HL-60 (cell line): ENCODE data around the gene BANF2.

Experiments
- DNase-seq, 2 experiments: peaks; one replicate each; pipeline ENCODE4 v3.0.0-alpha.2; 2010 to 2020; ENCODE audit warnings: low read depth in 1 of 2, low spot score in 1 of 2
- H3K27ac ChIP-seq: fragments of 250-450 bp; sonication (Bioruptor Pico); replicated peaks from 2 replicates; pipeline ENCODE4 v1.5.1; 2020; ENCODE audit warnings: mild to moderate bottlenecking, moderate library complexity
- H3K27me3 ChIP-seq: fragments of 250-450 bp; sonication (Bioruptor Pico); 2 replicates; pipeline ENCODE4 v1.5.1; 2021; ENCODE audit warnings: mild to moderate bottlenecking, moderate library complexity; ENCODE audit not compliant: insufficient read depth, poor library complexity, severe bottlenecking
- H3K4me3 ChIP-seq: replicated peaks from 2 replicates; pipeline ENCODE4 v1.5.1; 2011; ENCODE audit warnings: mild to moderate bottlenecking, control low read depth, low read length; ENCODE audit not compliant: insufficient read depth
- CTCF ChIP-seq: IDR thresholded peaks from one replicate; pipeline ENCODE4 v1.5.1; 2011; ENCODE audit warnings: low read length, control low read depth, inconsistent platforms; ENCODE audit not compliant: insufficient read depth
- GABPA ChIP-seq: IDR thresholded peaks from 2 replicates; pipeline ENCODE4 v1.6.1; 2012; ENCODE audit warnings: low read depth
- POLR2AphosphoS5 ChIP-seq: IDR thresholded peaks from 2 replicates; pipeline ENCODE4 v1.6.1; 2012; ENCODE audit warnings: low read depth
- REST ChIP-seq: IDR thresholded peaks from 2 replicates; pipeline ENCODE4 v1.6.1; 2012; ENCODE audit warnings: low read depth; ENCODE audit not compliant: insufficient replicate concordance
- SPI1 ChIP-seq: IDR thresholded peaks from 2 replicates; pipeline ENCODE4 v1.6.1; 2012; ENCODE audit warnings: low read depth, mild to moderate bottlenecking, borderline replicate concordance

Gene BANF2

GRCh38 chr20:17671011-17671410 is 28.8 kb upstream of the BANF2 start:
- Histone ChIP-seq H3K27me3 (no peaks in the 10 kb centered on the region), H3K27ac (peak overlapping the region; percentile 44), H3K4me3 (no peak overlapping the region)
- no peak for DNase-seq
- TF ChIP-seq SPI1 (peak; percentile 45; the same call in 1 of the 2 replicates), POLR2AphosphoS5 (no peak)

GRCh38 chr20:17671565-17671964 is 28.2 kb upstream of the BANF2 start:
- peak overlapping the region; percentile 44 for H3K27ac ChIP-seq

GRCh38 chr20:17673084-17673483 is 26.7 kb upstream of the BANF2 start:
- Histone ChIP-seq H3K4me3 (no peak overlapping the region), H3K27ac (no peak overlapping the region), H3K27me3 (no peaks in the 10 kb centered on the region)
- no peak for DNase-seq
- TF ChIP-seq CTCF, result no peak
- no peak for TF ChIP-seq GABPA
- no peak for TF ChIP-seq POLR2AphosphoS5
- TF ChIP-seq REST, result no peak
- TF ChIP-seq SPI1, result no peak

More at GRCh38 chr20:17671565-17671964, 28.2 kb upstream of the BANF2 start:
- DNase-seq, result no peak
- no peaks in the 10 kb centered on the region for H3K27me3 ChIP-seq
- no peak overlapping the region for H3K4me3 ChIP-seq
- no peak for TF ChIP-seq GABPA

- no peak for DNase-seq
- H3K27ac ChIP-seq, result no peak overlapping the region
Observed at GRCh38 chr20:17674722-17675518, 24.8 kb upstream of the BANF2 start.

More at GRCh38 chr20:17674722-17675518, 24.8 kb upstream of the BANF2 start:
- TF ChIP-seq REST (no peak), SPI1 (no peak), CTCF (no peak), GABPA (no peak), POLR2AphosphoS5 (no peak)
- Histone ChIP-seq H3K27me3 (no peaks in the 10 kb centered on the region), H3K4me3 (no peak overlapping the region)
